ENCODE results near the gene HDAC8.

The HDAC8 gene

DNA sequence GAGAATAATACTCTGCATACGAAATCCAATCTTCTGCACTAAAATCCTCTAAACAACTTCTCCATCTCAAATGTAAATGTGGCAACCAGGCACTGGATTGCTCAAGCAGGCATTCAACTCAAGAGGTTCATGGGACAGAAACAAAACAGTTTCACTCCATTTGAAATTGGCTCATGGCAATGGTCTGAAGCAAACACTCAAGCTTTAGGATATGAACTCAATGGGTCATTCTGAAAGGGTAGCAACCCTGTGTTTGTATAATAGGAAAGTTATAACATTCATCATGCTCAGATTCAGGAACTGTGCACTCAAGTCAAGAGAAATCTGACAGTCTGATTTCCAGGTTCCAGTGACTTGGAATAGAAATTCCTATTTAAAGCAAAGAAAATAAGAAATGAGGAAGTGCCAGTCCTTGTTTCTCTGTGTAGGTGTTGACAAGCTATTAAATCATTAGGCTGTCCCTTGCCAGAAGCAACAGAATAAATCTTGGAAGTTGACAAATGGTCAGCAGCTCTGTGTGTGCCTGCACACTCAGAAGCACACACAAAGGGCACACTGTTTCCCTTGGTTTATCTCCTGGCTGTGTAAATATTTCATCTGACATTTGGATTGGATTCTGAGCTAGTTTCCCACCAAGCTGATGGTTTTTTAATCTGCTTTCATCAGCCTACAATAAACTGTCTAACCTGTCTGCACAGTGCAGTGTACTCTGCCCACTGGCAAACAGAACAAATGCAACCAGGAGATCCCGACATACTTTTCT lies 191.0 kb downstream of the HDAC8 start:
- TF ChIP-seq, protein P1, sequence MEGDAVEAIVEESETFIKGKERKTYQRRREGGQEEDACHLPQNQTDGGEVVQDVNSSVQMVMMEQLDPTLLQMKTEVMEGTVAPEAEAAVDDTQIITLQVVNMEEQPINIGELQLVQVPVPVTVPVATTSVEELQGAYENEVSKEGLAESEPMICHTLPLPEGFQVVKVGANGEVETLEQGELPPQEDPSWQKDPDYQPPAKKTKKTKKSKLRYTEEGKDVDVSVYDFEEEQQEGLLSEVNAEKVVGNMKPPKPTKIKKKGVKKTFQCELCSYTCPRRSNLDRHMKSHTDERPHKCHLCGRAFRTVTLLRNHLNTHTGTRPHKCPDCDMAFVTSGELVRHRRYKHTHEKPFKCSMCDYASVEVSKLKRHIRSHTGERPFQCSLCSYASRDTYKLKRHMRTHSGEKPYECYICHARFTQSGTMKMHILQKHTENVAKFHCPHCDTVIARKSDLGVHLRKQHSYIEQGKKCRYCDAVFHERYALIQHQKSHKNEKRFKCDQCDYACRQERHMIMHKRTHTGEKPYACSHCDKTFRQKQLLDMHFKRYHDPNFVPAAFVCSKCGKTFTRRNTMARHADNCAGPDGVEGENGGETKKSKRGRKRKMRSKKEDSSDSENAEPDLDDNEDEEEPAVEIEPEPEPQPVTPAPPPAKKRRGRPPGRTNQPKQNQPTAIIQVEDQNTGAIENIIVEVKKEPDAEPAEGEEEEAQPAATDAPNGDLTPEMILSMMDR (IDR thresholded peaks at IDR 0.05) = no peak
- no peak for DNase-seq (ENCODE audit: low spot score)
- H3K27ac ChIP-seq = no peak overlapping the region
- H3K4me3 ChIP-seq = no peak overlapping the region

DNA sequence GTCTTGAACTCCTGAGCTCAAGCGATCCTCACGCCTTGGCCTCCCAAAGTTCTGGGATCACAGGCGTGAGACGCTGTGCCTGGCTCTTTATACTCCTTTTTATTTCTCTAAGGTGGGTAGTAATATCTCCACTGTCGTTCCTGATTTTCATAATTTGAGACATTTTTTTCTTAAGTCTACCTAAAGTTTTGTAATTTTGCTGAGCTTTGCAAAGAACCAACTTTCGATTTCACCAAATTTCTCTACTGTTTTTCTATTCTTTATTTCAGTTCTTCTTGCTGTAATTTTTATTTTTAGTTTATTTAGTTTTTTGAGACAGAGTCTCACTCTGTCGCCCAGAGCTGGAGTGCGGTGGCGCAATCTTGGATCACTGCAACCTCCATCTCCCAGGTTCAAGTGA lies 196.5 kb downstream of the HDAC8 start:
- TF ChIP-seq, protein P1 (IDR thresholded peaks at IDR 0.05) = no peak
- H3K4me3 ChIP-seq = no peak overlapping the region

DNA sequence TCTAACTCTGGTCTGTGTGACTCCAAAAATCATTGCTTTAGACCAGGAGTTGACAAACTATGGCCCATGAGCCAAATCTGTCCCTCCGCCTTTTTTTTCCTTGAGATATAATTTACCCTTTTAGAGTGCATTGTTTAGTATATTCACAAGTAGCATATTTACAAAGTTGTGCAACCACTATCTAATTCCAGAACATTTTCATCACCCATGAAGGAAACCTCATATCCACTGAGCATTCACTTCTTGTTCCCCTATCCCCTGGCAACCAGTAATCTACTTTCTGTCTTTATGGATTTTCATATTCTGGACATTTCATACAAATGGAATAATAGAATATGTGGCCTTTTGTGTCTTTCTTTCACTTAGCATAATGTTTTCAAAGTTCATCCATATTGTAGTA lies 199.5 kb downstream of the HDAC8 start:
- Histone ChIP-seq H3K27ac (no peak overlapping the region), H3K4me3 (no peak overlapping the region)
- no peak for DNase-seq (ENCODE audit: low spot score)
- TF ChIP-seq, protein P1 (IDR thresholded peaks at IDR 0.05) = no peak

More for the DNA sequence above, 196.5 kb downstream of the HDAC8 start:
- no peak for DNase-seq (ENCODE audit: low spot score)
- H3K27ac ChIP-seq = no peak overlapping the region

DNA sequence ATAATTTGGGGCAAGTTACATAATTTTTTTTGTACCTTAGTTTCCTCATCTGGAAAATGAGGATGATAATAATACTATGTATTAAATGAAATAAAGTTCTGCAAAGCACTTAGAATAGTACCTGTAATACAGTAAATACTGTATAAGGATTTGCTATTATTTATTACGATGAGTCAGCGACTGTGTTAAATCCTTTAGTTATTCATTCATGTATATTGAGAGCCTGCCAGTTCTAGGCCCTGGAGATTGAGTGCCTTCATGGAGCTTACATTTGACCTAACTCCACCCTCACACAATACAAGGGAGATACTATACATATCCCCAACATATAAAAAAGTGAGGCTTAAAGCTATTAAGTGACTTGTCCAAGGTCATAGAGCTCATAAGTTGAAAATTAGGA lies 199.9 kb downstream of the HDAC8 start:
- TF ChIP-seq, protein P1 (IDR thresholded peaks at IDR 0.05) = no peak
- Histone ChIP-seq H3K4me3 (no peak overlapping the region), H3K27ac (no peak overlapping the region)
- DNase-seq (ENCODE audit: low spot score) = no peak

DNA sequence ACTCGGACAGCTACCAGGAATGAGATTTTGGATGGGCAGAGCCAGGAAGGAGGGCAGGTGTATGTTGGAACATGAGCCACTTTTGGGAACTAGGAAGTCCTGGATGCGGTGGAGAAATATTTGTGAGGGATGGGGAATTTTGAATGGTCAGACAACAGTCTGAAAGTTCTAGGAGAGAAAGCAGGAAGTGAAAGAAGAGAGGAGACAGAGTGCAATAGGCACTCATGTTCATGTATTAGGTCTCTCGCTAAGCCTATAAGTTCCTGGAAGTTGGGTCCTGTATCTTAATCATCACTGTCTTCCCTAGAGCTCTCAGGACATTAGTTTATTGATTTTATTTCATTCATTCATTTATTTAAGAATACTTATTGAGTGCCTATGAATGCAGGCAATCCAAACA lies 201.2 kb downstream of the HDAC8 start:
- Histone ChIP-seq H3K27ac (no peak overlapping the region), H3K4me3 (no peak overlapping the region)
- TF ChIP-seq, protein P1 (IDR thresholded peaks at IDR 0.05) = no peak
- DNase-seq (ENCODE audit: low spot score) = no peak

DNA sequence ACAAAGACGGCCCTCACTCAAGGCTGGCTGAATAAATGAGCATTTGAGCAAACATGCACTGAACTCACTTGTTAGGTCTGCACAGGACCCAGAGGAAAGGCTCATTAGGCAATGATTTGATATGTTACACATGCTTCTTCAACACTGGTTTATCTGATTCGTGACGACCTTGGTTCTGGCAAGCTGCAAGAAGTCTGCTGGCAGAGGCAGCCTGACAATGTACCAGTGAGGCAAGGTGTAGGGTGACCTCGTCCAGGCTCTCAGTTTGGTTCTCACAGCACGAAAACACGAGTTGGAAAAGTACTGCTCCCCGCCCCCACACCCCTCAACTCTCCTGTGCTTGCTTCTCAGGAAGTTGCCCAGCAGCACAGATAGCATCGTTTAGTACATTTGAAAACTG lies 203.8 kb downstream of the HDAC8 start:
- H3K4me3 ChIP-seq = no peak overlapping the region
- DNase-seq (ENCODE audit: low spot score) = no peak
- no peak overlapping the region for H3K27ac ChIP-seq
- TF ChIP-seq, protein P1 (IDR thresholded peaks at IDR 0.05) = no peak

DNA sequence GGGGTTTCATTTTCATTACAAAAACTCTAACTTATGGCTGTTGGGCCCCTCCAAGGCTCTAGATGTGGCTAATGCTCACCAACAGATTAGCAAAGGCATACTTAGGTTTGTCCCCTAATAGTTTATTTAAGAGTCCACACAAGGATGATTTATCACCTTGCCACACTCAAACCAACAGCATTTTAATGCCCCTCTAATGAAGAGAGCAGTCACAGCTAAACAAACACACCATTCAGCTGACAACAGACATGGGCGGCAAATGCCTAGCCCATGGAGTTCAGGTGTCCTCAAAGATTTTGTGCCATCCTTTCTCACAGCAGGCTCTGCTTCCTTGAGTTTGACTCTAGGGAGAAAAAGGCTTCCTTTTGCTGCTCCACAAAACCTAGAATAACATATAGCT lies 205.1 kb downstream of the HDAC8 start:
- H3K27ac ChIP-seq = no peak overlapping the region
- H3K4me3 ChIP-seq = no peak overlapping the region
- no peak for DNase-seq (ENCODE audit: low spot score)
- TF ChIP-seq, protein P1 (IDR thresholded peaks at IDR 0.05) = no peak
